ENCODE results near the gene CRYM.
"Not testable (repeated sequence)": the region's sequence is repeated elsewhere in the genome, so short reads cannot be mapped to it uniquely, and the experiment has no call there.

CRYM gene

GRCh38 chr16:21279501-21279900 lies 1.4 kb upstream of the CRYM start:
- DNase-seq (ENCODE audit: low spot score): no peak

- DNase-seq (ENCODE audit: low spot score): no peak
These were observed 804 bp downstream of the CRYM start for GRCh38 chr16:21277045-21277926.

DNA sequence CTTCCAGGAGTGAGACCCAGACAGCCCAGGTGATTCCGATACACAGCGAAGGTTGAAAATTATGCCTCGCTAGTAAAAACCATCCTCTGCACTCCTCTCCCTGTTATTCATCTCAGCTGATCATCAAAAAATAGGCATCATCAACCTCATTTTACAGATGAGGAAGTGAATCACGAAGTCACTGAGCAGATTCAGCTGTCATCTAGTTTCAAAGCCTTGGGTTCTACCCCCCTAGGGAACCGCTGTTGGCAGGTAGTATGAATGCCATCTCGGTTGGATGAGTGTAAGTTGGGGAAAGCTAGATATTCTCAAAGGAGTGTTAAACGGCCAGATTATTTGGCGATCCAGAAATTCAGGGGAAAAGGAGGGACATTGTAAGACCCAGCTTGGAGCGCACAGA lies 2.0 kb downstream of the CRYM start:
- peak; percentile 35 for DNase-seq (ENCODE audit: low spot score)

- DNase-seq (ENCODE audit: low spot score): no peak
These were observed 2.6 kb downstream of the CRYM start for GRCh38 chr16:21275529-21275928.

- DNase-seq (ENCODE audit: low spot score): no peak
These were observed 3.8 kb downstream of the CRYM start for GRCh38 chr16:21274172-21274726.

DNA sequence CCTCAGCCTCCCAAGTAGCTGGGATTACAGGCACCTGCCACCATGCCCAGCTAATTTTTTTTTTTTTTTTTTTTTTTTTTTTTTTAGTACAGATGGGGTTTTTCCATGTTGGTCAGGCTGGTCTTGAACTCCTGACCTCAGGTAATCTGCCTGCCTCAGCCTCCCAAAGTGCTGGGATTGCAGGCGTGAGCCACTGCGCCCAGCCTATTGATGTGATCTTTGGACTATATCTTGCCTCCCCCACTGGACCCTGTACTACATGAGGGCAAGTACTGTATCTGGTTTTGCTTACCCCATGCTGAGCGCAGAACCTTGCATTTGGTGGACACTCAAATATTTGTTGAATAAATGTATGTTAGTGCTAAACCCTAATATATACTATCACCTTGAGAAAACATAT lies 5.3 kb downstream of the CRYM start:
- DNase-seq (ENCODE audit: low spot score): not testable (repeated sequence)

- DNase-seq (ENCODE audit: low spot score): no peak
These were observed 5.8 kb downstream of the CRYM start for GRCh38 chr16:21272253-21272652.

DNA sequence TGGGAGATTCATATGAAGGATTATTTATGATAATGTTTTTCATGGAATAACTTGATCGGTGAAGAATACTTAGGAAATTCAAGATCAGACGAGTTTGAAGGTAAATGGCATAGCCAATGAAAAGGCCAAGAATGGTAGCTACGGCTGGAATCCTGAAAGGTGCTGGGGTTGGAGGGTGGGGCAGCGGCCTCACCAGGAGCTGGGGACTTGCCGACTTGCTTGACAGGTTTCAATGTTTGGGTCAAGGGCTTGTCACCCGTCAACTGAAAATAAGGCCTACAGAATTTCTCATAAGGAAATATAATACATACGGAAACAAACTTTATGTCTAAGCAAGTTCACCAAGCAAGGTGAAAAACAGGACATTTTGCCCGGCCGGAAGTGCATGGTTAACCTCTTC lies 9.9 kb downstream of the CRYM start:
- DNase-seq (ENCODE audit: low spot score): no peak

DNA sequence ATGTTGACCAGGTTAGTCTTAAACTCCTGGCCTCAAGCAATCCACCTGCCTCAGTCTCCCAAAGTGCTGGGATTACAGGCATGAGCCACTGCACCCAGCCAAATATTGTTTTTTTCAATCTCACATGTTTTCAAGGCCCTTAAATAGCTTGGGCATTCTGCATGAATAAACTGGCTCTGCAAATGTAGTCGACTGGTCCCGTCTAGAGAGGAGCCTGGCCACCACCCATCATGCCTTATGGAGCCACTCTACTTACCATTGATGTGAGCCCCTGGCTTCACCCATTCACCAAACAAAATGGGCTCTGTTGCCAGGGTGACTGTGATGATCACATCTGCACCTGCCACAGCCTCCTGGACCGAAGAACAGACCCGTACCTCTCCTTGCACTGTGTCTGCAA lies 10.8 kb downstream of the CRYM start:
- no peak for DNase-seq (ENCODE audit: low spot score)

DNA sequence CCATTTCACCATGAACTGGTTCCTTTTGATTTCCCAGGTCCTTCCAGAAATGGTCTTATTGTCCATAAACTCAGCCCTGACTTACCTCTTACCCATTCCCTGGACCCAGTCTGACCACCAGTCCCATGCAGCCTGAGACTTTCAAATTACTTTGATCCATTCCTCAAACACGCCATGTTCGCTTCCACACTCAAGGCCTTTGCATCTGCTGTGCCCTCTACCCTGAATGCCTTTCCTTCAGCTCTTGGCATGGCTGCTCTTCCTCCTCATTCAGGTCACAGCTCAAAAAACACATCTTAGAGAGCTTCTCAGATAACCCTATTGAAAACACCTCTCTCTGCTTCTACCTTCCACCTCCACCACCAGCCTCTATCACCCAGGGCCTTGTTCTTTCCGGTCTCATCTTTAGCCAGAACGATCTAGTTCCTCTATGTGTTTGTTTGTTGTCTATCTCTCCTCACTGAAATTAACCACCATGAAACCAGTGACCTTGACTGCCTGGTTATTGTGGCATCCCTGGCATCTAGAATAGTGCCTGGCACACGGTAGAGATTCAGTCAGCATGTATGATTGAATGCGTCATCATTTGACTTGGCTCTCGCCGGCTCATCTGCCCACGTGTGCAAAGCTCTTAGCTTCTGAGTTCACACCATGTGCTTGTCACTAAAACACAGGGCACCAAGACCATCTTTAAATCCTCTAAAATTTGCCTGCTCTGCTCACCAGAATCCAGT lies 12.8 kb downstream of the CRYM start:
- no peak for DNase-seq (ENCODE audit: low spot score)

GRCh38 chr16:21264571-21265036 lies 13.5 kb downstream of the CRYM start:
- no peak for DNase-seq (ENCODE audit: low spot score)

- DNase-seq (ENCODE audit: low spot score): no peak
These were observed 14.2 kb downstream of the CRYM start for GRCh38 chr16:21263640-21264570.

- DNase-seq (ENCODE audit: low spot score): no peak
These were observed 15.1 kb downstream of the CRYM start for GRCh38 chr16:21262779-21263639.

DNA sequence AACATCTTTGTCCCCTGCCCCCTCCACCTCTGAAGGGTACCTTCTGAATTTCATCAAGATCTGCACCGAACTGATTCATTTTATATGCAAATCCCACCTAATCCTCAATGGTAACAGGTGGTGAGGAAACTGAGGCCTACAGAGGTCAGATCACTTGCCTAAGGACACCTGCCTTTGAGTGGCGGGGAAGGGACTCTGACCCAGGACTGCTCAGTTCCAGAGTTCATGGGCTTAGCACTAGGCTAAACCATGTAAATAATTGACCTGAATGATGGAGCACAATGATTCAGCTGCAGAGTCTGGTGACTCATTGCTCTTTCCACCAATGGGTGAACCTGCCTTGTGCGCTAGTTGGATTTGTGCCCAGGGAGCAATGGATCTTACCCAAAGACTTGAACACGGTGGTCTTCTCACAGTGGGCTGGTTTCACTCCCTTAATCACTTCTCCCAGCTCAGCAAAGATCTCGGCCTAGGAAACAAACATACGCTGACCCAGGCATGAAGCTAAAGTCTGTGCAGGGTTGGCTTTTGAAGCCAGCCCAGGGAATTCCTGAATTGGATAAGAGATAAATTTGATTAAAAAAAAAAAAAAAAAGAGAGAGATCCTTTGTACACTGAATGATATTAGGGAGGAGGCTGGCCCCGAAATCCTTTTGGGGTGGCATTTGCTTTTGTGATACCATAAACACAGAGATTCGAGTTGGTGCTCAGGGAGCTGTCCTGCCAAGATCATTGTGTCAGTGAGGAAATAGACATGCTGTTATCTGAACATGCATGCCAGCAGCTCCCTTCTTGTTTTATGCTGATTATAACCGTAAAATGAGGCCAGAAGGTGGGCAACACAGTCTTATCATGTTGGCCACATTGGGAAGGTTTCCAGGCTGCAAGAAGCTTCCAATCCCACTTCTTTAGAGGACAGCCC lies 17.0 kb downstream of the CRYM start:
- no peak for DNase-seq (ENCODE audit: low spot score)

GRCh38 chr16:21257284-21257683 lies 20.8 kb downstream of the CRYM start:
- no peak for DNase-seq (ENCODE audit: low spot score)

DNA sequence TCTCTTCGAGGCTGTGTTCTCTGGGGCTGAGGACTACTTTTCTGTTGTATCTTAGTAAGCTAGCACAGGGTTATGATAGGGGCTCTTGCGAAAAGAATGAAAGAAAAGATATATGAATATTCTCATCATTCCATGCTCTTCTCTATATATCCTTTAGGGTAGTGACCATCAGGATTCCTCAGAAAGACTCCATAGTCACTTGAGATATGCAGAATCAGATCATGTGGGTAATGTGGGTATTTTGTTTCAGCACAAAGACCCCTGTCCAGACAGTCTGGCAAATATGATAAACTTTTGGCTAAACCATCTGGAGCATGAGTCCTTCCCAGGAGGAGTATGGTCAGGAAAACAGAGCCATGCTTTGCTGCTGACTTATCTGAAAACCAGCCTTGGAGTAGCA lies 21.5 kb downstream of the CRYM start:
- DNase-seq (ENCODE audit: low spot score): no peak

DNA sequence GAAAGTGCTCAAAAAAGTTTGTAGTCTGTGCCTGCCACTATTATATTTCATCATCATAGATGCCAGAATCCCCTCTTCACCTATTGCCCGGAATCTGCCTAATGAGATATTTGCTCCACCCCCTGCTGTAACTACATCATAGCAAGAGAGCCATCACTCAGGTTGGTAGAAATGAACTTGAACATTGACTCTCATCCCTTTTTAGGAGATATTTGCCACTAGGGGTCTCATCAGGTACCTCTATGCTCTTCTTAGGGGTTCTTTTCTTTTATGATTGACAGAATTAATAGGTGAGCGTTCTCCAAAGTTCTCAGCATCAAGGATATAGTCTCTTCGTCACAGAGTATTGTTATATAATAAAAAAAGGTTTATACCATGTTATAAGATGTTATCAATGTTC lies 24.6 kb downstream of the CRYM start:
- DNase-seq (ENCODE audit: low spot score): no peak

DNA sequence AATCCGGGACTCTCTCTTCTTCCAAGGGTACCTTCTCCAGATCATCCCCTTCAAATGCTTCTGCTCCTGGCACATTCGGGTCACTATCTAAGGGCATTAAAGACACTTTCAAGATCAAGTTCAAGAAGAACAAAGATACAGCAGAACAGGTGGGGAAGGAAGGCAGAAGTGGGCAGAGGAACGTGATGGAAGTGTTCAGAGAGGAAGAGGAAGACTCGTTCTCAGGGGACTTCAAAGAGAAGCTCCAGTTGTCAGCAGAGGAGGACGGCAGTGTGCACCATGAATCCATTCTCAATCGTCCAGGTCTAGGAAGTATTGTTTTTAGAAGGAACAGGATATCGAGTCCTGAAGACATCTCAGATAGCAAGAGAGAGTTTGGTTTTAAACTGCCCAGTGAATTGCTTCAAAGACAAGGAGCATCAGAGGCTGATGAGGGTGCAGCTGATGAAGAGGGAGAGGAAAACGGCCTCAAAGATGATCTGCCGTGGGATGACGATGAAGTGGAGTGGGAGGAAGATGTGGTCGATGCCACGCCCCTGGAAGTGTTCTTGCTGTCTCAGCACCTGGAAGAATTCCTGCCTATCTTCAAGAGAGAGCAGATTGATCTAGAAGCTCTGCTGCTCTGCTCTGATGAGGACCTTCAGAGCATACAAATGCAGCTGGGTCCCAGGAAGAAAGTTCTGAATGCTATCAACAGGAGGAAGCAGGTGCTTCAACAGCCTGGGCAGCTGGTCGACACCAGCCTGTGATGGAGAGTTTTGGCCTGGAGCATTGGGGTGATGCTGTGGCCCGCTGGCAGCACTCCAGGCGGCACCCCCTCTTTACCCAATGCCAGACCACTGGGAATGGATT lies 27.8 kb downstream of the CRYM start:
- DNase-seq (ENCODE audit: low spot score): no peak

DNA sequence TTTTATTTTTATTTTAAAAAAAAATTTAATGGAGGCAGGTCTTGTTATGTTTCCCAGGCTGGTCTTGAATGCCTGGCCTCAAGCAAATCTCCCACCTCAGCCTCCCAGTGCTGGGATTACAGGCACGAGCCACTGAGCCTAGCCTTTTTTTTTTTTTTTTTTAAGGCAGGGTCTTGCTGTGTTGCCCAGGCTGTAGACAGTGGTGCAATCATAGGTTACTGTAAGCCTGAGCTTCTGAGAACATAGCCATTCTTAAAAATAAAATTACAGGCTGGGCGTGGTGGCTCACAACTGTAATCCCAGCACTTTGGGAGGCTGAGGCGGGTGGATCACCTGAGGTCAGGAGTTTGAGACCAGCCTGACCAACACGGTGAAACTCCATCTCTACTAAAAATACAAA lies 29.9 kb downstream of the CRYM start:
- DNase-seq (ENCODE audit: low spot score): not testable (repeated sequence)

Data from putamen (tissue), 1 donor.